CD14-positive monocyte (primary cell): Measurements from ENCODE around the gene MAGEA1. TPM values are rescaled to one million over a fixed set of nuclear protein-coding genes. Genes with fewer than 3 reads are reported as not detected.

Experiments
- DNase-seq, 3 donors: peaks; one replicate each; pipeline ENCODE4 v3.0.0-alpha.2; 2011 to 2022
- H2AFZ ChIP-seq: 2 replicates; pipeline ENCODE4 v1.6.0; 2012; ENCODE audit warnings: mild to moderate bottlenecking, low read depth, low read length, inconsistent platforms; ENCODE audit not compliant: insufficient read depth, poor library complexity, severe bottlenecking
- H3K27ac ChIP-seq, 2 donors: 1 replicate in 1 of 2; 2 replicates in 1 of 2; pipeline ENCODE4 v1.5.1; 2012 to 2013; ENCODE audit warnings: low read length in 2 of 2, control low read depth in 1 of 2, inconsistent platforms in 1 of 2, low read depth in 1 of 2, mild to moderate bottlenecking in 1 of 2
- H3K27me3 ChIP-seq, 2 donors: one replicate each; pipeline versions ENCODE4 v1.6.0 to v1.6.1; 2011 to 2013; ENCODE audit warnings: low read length in 2 of 2; ENCODE audit not compliant: control insufficient read depth in 2 of 2, insufficient read depth in 2 of 2
- H3K36me3 ChIP-seq, 2 donors: replicated peaks in 1 of 2; 1 replicate in 1 of 2; 2 replicates in 1 of 2; pipeline versions ENCODE4 v1.5.1 to v1.6.1; 2012 to 2013; ENCODE audit warnings: low read length in 2 of 2, control low read depth in 1 of 2, inconsistent platforms in 1 of 2, mild to moderate bottlenecking in 1 of 2; ENCODE audit not compliant: insufficient read depth in 2 of 2, control insufficient read depth in 1 of 2
- H3K4me1 ChIP-seq, 2 donors: 1 replicate in 1 of 2; 2 replicates in 1 of 2; pipeline versions ENCODE4 v1.5.1 to v1.6.1; 2012 to 2013; ENCODE audit warnings: low read length in 2 of 2, control low read depth in 1 of 2, inconsistent platforms in 1 of 2, mild to moderate bottlenecking in 1 of 2, moderate library complexity in 1 of 2; ENCODE audit not compliant: insufficient read depth in 2 of 2, control insufficient read depth in 1 of 2
- H3K4me2 ChIP-seq: replicated peaks from 2 replicates; pipeline ENCODE3; 2012; ENCODE audit warnings: low read length, moderate library complexity, mild to moderate bottlenecking; ENCODE audit not compliant: poor library complexity, severe bottlenecking; ENCODE audit errors: extremely low read depth
- H3K4me3 ChIP-seq, 3 experiments: fragments of 200-600 bp in 1 of 3; sonication (generic) in 1 of 3; replicated peaks in 1 of 3; 1 replicate in 2 of 3; 2 replicates in 1 of 3; pipeline ENCODE4 v1.5.1; 2011 to 2013; ENCODE audit warnings: low read length in 3 of 3, mild to moderate bottlenecking in 3 of 3, control low read depth in 2 of 3, low read depth in 2 of 3, inconsistent platforms in 1 of 3, moderate library complexity in 1 of 3
- H3K79me2 ChIP-seq: 2 replicates; pipeline ENCODE4 v1.6.0; 2012; ENCODE audit warnings: mild to moderate bottlenecking, control low read depth, inconsistent platforms, low read length, moderate library complexity; ENCODE audit not compliant: insufficient read depth
- H3K9ac ChIP-seq: 2 replicates; pipeline ENCODE4 v1.6.0; 2017; ENCODE audit warnings: low read length, mild to moderate bottlenecking; ENCODE audit not compliant: insufficient read depth, poor library complexity, severe bottlenecking
- H3K9me3 ChIP-seq, 2 donors: replicated peaks in 1 of 2; 1 replicate in 1 of 2; 2 replicates in 1 of 2; pipeline versions ENCODE4 v1.5.1 to v1.6.1; 2012 to 2013; ENCODE audit warnings: low read length in 2 of 2, control low read depth in 1 of 2; ENCODE audit not compliant: control insufficient read depth in 1 of 2, insufficient read depth in 1 of 2
- H4K20me1 ChIP-seq: 2 replicates; pipeline ENCODE4 v1.6.0; 2012; ENCODE audit warnings: mild to moderate bottlenecking, low read length, control low read depth, moderate library complexity; ENCODE audit not compliant: insufficient read depth
- H3K27ac Mint-ChIP-seq, 7 donors: one replicate each; pipeline ENCODE4 v1.8.0; 2020; ENCODE audit warnings: mild to moderate bottlenecking in 7 of 7, mixed read lengths in 7 of 7, moderate library complexity in 6 of 7, inconsistent platforms in 2 of 7
- H3K27me3 Mint-ChIP-seq, 3 donors: one replicate each; pipeline ENCODE4 v1.8.0; 2021 to 2022; ENCODE audit warnings: low read depth in 3 of 3, mild to moderate bottlenecking in 3 of 3, mixed read lengths in 3 of 3, moderate library complexity in 3 of 3, inconsistent platforms in 1 of 3
- H3K36me3 Mint-ChIP-seq, 2 donors: one replicate each; pipeline ENCODE4 v1.8.0; 2020; ENCODE audit warnings: mixed read lengths in 2 of 2, inconsistent platforms in 1 of 2, mild to moderate bottlenecking in 1 of 2
- H3K4me1 Mint-ChIP-seq: one replicate; pipeline ENCODE4 v1.8.0; 2020; ENCODE audit warnings: mild to moderate bottlenecking, mixed read lengths
- H3K4me3 Mint-ChIP-seq, 2 donors: one replicate each; pipeline ENCODE4 v1.8.0; 2020; ENCODE audit warnings: mild to moderate bottlenecking in 2 of 2, mixed read lengths in 2 of 2, moderate library complexity in 1 of 2
- H3K9me3 Mint-ChIP-seq, 7 donors: one replicate each; pipeline ENCODE4 v1.8.0; 2020 to 2022; ENCODE audit warnings: mixed read lengths in 7 of 7, mild to moderate bottlenecking in 6 of 7, moderate library complexity in 6 of 7, inconsistent platforms in 2 of 7
- WGBS: methylation state at CpG from one replicate; pipeline ENCODE4 v1.1.5; 2013; ENCODE audit warnings: missing lambda C conversion rate; ENCODE audit not compliant: insufficient coverage; 5-methylcytosine and 5-hydroxymethylcytosine counted together
- intact Hi-C, 2 donors: fragments of 100-400 bp; cut with micrococcal nuclease; formaldehyde crosslinking; loops; one replicate each; pipeline versions ENCODE4 v1.15.0 to v1.15.1; 2023
- polyA plus RNA-seq, 3 donors: library from polyadenylated mRNA; depleted of rRNA in 1 of 3; unstranded in 2 of 3; stranded (reverse) in 1 of 3; fragments of 300-500 nt in 2 of 3; fragments of >200 nt in 1 of 3; fragmentation: Illumina TruSeq in 2 of 3; gene quantifications; 1 replicate in 2 of 3; 2 replicates in 1 of 3; pipeline ENCODE4 v1.2.3, GENCODE V29; 2012 to 2021
- TF ChIP-seq, protein P1 (sequence below): fragments of 200-600 bp; IDR thresholded peaks from one replicate; pipeline ENCODE4 v1.8.0; 2022; ENCODE audit warnings: antibody characterized with exemption, mild to moderate bottlenecking

The MAGEA1 gene
- polyA plus RNA-seq, 3 donors: not detected

GRCh38 chrX:153153516-153153915 lies 25.6 kb upstream of the MAGEA1 start:
- Histone ChIP-seq H3K27ac (no peak overlapping the region), H3K9ac (no peak overlapping the region), H3K79me2 (no peaks in the 10 kb centered on the region), H3K36me3 (no peaks in the 10 kb centered on the region), H3K4me1 (no peaks in the 10 kb centered on the region), H3K9me3 (no peaks in the 10 kb centered on the region), H3K4me2 (no peak overlapping the region), H2AFZ (no peak overlapping the region), H4K20me1 (no peaks in the 10 kb centered on the region), H3K27me3 (peaks cover 0 to 5% of the 10 kb centered on the region in 2 donors), H3K4me3 (no peak overlapping the region)
- no peak overlapping the region for H3K27ac Mint-ChIP-seq
- DNase-seq: no peak
- H3K4me3 Mint-ChIP-seq: no peak overlapping the region
- TF ChIP-seq, protein P1, sequence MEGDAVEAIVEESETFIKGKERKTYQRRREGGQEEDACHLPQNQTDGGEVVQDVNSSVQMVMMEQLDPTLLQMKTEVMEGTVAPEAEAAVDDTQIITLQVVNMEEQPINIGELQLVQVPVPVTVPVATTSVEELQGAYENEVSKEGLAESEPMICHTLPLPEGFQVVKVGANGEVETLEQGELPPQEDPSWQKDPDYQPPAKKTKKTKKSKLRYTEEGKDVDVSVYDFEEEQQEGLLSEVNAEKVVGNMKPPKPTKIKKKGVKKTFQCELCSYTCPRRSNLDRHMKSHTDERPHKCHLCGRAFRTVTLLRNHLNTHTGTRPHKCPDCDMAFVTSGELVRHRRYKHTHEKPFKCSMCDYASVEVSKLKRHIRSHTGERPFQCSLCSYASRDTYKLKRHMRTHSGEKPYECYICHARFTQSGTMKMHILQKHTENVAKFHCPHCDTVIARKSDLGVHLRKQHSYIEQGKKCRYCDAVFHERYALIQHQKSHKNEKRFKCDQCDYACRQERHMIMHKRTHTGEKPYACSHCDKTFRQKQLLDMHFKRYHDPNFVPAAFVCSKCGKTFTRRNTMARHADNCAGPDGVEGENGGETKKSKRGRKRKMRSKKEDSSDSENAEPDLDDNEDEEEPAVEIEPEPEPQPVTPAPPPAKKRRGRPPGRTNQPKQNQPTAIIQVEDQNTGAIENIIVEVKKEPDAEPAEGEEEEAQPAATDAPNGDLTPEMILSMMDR: no peak
- peaks cover 1 to 6% (median 4%) of the 10 kb centered on the region in 3 donors for H3K27me3 Mint-ChIP-seq
- intact Hi-C loops: no loop called here
- WGBS: no CpG with 5 or more reads among the region's 3 CpGs
- no peaks in the 10 kb centered on the region for H3K4me1 Mint-ChIP-seq
- H3K9me3 Mint-ChIP-seq: peaks cover 0 to 2% (median 0%) of the 10 kb centered on the region in 7 donors
- H3K36me3 Mint-ChIP-seq: no peaks in the 10 kb centered on the region

DNA sequence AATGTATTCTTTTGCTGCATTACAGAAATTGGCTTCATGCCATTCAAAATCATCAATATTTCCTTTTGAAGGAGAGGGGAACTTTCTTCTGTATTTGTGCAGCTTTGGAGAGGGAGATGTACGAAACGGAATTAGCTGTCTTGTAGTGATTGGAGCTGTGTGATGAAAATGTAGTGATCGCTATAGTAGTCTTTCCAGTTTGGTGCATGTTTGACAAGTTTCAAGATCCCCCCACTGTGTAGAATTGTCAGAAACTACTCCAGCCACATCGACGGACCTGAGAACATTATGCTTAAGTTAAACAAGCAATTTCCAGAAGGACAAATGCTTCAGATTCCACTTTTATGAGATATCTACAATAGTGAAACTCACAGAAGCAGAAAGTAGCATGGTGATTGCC lies 21.6 kb upstream of the MAGEA1 start:
- Histone ChIP-seq H3K4me2 (no peak overlapping the region), H3K36me3 (no peaks in the 10 kb centered on the region), H2AFZ (no peak overlapping the region), H3K9ac (no peak overlapping the region), H4K20me1 (no peaks in the 10 kb centered on the region), H3K9me3 (no peaks in the 10 kb centered on the region), H3K79me2 (no peaks in the 10 kb centered on the region), H3K27me3 (peaks cover 0 to 3% of the 10 kb centered on the region in 2 donors), H3K4me3 (no peak overlapping the region), H3K4me1 (no peaks in the 10 kb centered on the region), H3K27ac (no peak overlapping the region)
- intact Hi-C loops: no loop called here
- Mint-ChIP-seq H3K9me3 (peaks cover 0 to 2% (median 0%) of the 10 kb centered on the region in 7 donors), H3K27me3 (peaks cover 1 to 6% (median 4%) of the 10 kb centered on the region in 3 donors), H3K27ac (no peak overlapping the region), H3K4me3 (no peak overlapping the region), H3K36me3 (no peaks in the 10 kb centered on the region), H3K4me1 (no peaks in the 10 kb centered on the region)
- no peak for DNase-seq
- no CpG with 5 or more reads among the region's 5 CpGs for WGBS
- TF ChIP-seq, protein P1: no peak
